Right cardiac atrium (tissue), 5 donors: ENCODE results near the gene SAYSD1. TPM values are rescaled to one million over a fixed set of nuclear protein-coding genes. Genes with fewer than 3 reads are reported as not detected.

ENCODE experiments used
- ATAC-seq, 2 donors: fragments of 200-7000 bp; cut with Tn5 transposase; one replicate each; pipeline versions ENCODE4 v1.8.0 to v1.9.1; 2020; ENCODE audit warnings: moderate library complexity in 2 of 2, mild to moderate bottlenecking in 1 of 2
- DNase-seq, 3 donors: peaks; one replicate each; pipeline ENCODE4 v3.0.0-alpha.2; 2020
- H3K27ac ChIP-seq: one replicate; pipeline ENCODE4 v1.5.1; 2013; ENCODE audit warnings: mild to moderate bottlenecking, low read length, control low read depth, moderate library complexity
- H3K27me3 ChIP-seq: one replicate; pipeline ENCODE4 v1.6.1; 2013; ENCODE audit not compliant: control insufficient read depth, insufficient read depth
- H3K4me1 ChIP-seq: one replicate; pipeline ENCODE4 v1.6.1; 2013; ENCODE audit warnings: low read length; ENCODE audit not compliant: control insufficient read depth, insufficient read depth
- H3K4me3 ChIP-seq: one replicate; pipeline ENCODE4 v1.5.1; 2013; ENCODE audit warnings: low read length, control low read depth
- H3K9me3 ChIP-seq: one replicate; pipeline ENCODE4 v1.6.1; 2013; ENCODE audit warnings: low read length; ENCODE audit not compliant: control insufficient read depth
- WGBS: extraction: QIAGEN DNeasy Blood & Tissue Kit; methylation state at CpG from one replicate; pipeline ENCODE4 v1.1.7; 2013; 5-methylcytosine and 5-hydroxymethylcytosine counted together
- intact Hi-C, 4 donors: fragments of 100-400 bp; cut with DNase I; formaldehyde crosslinking; loops; one replicate each; pipeline versions ENCODE4 v1.11.0 to v1.14.0; 2022 to 2023
- long read RNA-seq, 4 donors: library from polyadenylated mRNA; unstranded; transcript quantifications; one replicate each; pipeline ENCODE4 v2.0.0, GENCODE V29; 2020 to 2021
- polyA plus RNA-seq: library from polyadenylated mRNA; stranded (reverse); fragments of 200-250 nt; gene quantifications from one replicate; pipeline ENCODE4 v1.2.3, GENCODE V29; 2013
- total RNA-seq, 4 donors: library from RNA; stranded (reverse); fragmentation: NEBNext Ultra II Directional; extraction: Animal tissue kit (Norgen Biotek cat#: 25700); gene quantifications; one replicate each; pipeline ENCODE4 v1.2.1, GENCODE V29; 2021
- donor health status: healthy with polysubstance abuse.
- donor health status: DM: no; HTN: yes; CAD: no.
- donor health status: DM: no; HTN: no; CAD: no.
- donor health status: DM: no; HTN: yes; CAD: no; lungs with severe emphysema.
- donor health status: DM: yes; HTN: yes; CAD: no.

Gene SAYSD1
- total RNA-seq = 10 to 100 TPM in 2 of 4 donors, 1 to 10 TPM in 2; 8.3 to 11.7 (median 9.9) TPM
- polyA plus RNA-seq = 12.6 TPM
- long read RNA-seq, donor 1, transcript SAYSD1-201 (2 exons, 2,020 nt) = major isoform, 18 of 20 reads
- long read RNA-seq, donor 1, partial matches to known transcripts = 1 of 20 reads
- long read RNA-seq, donor 1, other reads (novel, unspliced or antisense) = 1 of 20 reads
- long read RNA-seq, donor 2, transcript SAYSD1-201 (2 exons, 2,020 nt) = major isoform, 11 of 11 reads
- long read RNA-seq, donor 2, partial matches to known transcripts = 0 of 11 reads
- long read RNA-seq, donor 2, other reads (novel, unspliced or antisense) = 0 of 11 reads
- long read RNA-seq, donor 3, transcript SAYSD1-201 (2 exons, 2,020 nt) = major isoform, 38 of 38 reads
- long read RNA-seq, donor 3, partial matches to known transcripts = 0 of 38 reads
- long read RNA-seq, donor 3, other reads (novel, unspliced or antisense) = 0 of 38 reads
- long read RNA-seq, donor 4, transcript SAYSD1-201 (2 exons, 2,020 nt) = major isoform, 18 of 18 reads
- long read RNA-seq, donor 4, partial matches to known transcripts = 0 of 18 reads
- long read RNA-seq, donor 4, other reads (novel, unspliced or antisense) = 0 of 18 reads

- WGBS = under 1% methylated on average over 68 of the region's 68 CpGs
- ATAC-seq (peak; percentile 99), DNase-seq (peak; percentile 95 to 98 (median 97))
- Histone ChIP-seq H3K4me1 (no peaks in the 10 kb centered on the region), H3K4me3 (peak within 1 kb of the TSS; percentile 51), H3K27ac (peak within 1 kb of the TSS; percentile 87), H3K9me3 (no peaks in the 10 kb centered on the region), H3K27me3 (no peaks in the 10 kb centered on the region)
- intact Hi-C loops = no loop called here
Observed at GRCh38 chr6:39114704-39115599, at the start of gene SAYSD1. SAYSD1 (minus strand) TSS chr6:39115186; CDS start chr6:39115089, 97 bp downstream.

- DNase-seq (no peak), ATAC-seq (no peak)
- whole genome bisulfite sequencing = 47% methylated on average over 3 of the region's 3 CpGs
- H3K4me3 ChIP-seq = no peak overlapping the region
- H3K27me3 ChIP-seq = no peaks in the 10 kb centered on the region
- intact Hi-C loops = no loop called here
- no peak overlapping the region for H3K27ac ChIP-seq
- no peaks in the 10 kb centered on the region for H3K9me3 ChIP-seq
- no peaks in the 10 kb centered on the region for H3K4me1 ChIP-seq
Observed at GRCh38 chr6:39157511-39157910, 42.5 kb upstream of the SAYSD1 start.

- H3K9me3 ChIP-seq = no peaks in the 10 kb centered on the region
- H3K4me1 ChIP-seq = no peaks in the 10 kb centered on the region
- intact Hi-C loops = no loop called here
- no peak overlapping the region for H3K4me3 ChIP-seq
- H3K27me3 ChIP-seq = no peaks in the 10 kb centered on the region
- DNase-seq = no peak
- 91% methylated on average over 3 of the region's 3 CpGs for WGBS
- no peak for ATAC-seq
- H3K27ac ChIP-seq = no peak overlapping the region
Observed at GRCh38 chr6:39156801-39157200, 41.8 kb upstream of the SAYSD1 start.

GRCh38 chr6:39154705-39155104 lies 39.7 kb upstream of the SAYSD1 start:
- no peaks in the 10 kb centered on the region for H3K4me1 ChIP-seq
- intact Hi-C loops = no loop called here
- no peaks in the 10 kb centered on the region for H3K9me3 ChIP-seq
- DNase-seq (no peak), ATAC-seq (no peak)
- no peaks in the 10 kb centered on the region for H3K27me3 ChIP-seq
- no peak overlapping the region for H3K4me3 ChIP-seq
- WGBS = 69% methylated on average over 4 of the region's 4 CpGs
- H3K27ac ChIP-seq = no peak overlapping the region

GRCh38 chr6:39153766-39154397 lies 38.9 kb upstream of the SAYSD1 start:
- no peak overlapping the region for H3K27ac ChIP-seq
- DNase-seq (no peak), ATAC-seq (no peak)
- H3K9me3 ChIP-seq = no peaks in the 10 kb centered on the region
- intact Hi-C loops = no loop called here
- WGBS = 82% methylated on average over 6 of the region's 6 CpGs
- H3K4me1 ChIP-seq = no peaks in the 10 kb centered on the region
- H3K4me3 ChIP-seq = no peak overlapping the region
- no peaks in the 10 kb centered on the region for H3K27me3 ChIP-seq

GRCh38 chr6:39152262-39152661 lies 37.3 kb upstream of the SAYSD1 start:
- 49% methylated on average over 5 of the region's 5 CpGs for WGBS
- ATAC-seq = no peak
- H3K4me1 ChIP-seq = no peaks in the 10 kb centered on the region
- no peaks in the 10 kb centered on the region for H3K9me3 ChIP-seq
- H3K27ac ChIP-seq = no peak overlapping the region
- DNase-seq = no peak
- H3K4me3 ChIP-seq = no peak overlapping the region
- intact Hi-C loops = no loop called here
- no peaks in the 10 kb centered on the region for H3K27me3 ChIP-seq

GRCh38 chr6:39151211-39151610 lies 36.2 kb upstream of the SAYSD1 start:
- Histone ChIP-seq H3K9me3 (no peaks in the 10 kb centered on the region), H3K4me3 (no peak overlapping the region), H3K4me1 (no peaks in the 10 kb centered on the region), H3K27me3 (no peaks in the 10 kb centered on the region), H3K27ac (no peak overlapping the region)
- WGBS = 49% methylated on average over 3 of the region's 3 CpGs
- intact Hi-C loops = no loop called here
- no peak for DNase-seq
- ATAC-seq = no peak

GRCh38 chr6:39144481-39145173 lies 29.6 kb upstream of the SAYSD1 start:
- Histone ChIP-seq H3K4me3 (no peak overlapping the region), H3K4me1 (peaks cover 3% of the 10 kb centered on the region), H3K9me3 (no peaks in the 10 kb centered on the region), H3K27ac (no peak overlapping the region), H3K27me3 (no peaks in the 10 kb centered on the region)
- intact Hi-C loops = no loop called here
- DNase-seq (no peak), ATAC-seq (peak; percentile 47 to 68)
- 74% methylated on average over 1 of the region's 1 CpG for WGBS

- Histone ChIP-seq H3K9me3 (no peaks in the 10 kb centered on the region), H3K4me3 (no peak overlapping the region), H3K27me3 (no peaks in the 10 kb centered on the region), H3K4me1 (peaks cover 3% of the 10 kb centered on the region), H3K27ac (no peak overlapping the region)
- intact Hi-C loops = no loop called here
- ATAC-seq (no peak), DNase-seq (peak in 1 of 3 donors; percentile 50)
- 44% methylated on average over 13 of the region's 13 CpGs for WGBS
Observed at GRCh38 chr6:39143238-39143930, 28.4 kb upstream of the SAYSD1 start.
